GM21737 (cell line): ENCODE data around the gene IBA57.
"Not testable (repeated sequence)": the region's sequence is repeated elsewhere in the genome, so short reads cannot be mapped to it uniquely, and the experiment has no call there.

Experiments used
- ATAC-seq: cut with Tn5 transposase; IDR thresholded peaks from one replicate; pipeline ENCODE4 v1.9.1; 2021; ENCODE audit warnings: mild to moderate bottlenecking, moderate library complexity; ENCODE audit not compliant: unreplicated experiment

IBA57 gene

DNA sequence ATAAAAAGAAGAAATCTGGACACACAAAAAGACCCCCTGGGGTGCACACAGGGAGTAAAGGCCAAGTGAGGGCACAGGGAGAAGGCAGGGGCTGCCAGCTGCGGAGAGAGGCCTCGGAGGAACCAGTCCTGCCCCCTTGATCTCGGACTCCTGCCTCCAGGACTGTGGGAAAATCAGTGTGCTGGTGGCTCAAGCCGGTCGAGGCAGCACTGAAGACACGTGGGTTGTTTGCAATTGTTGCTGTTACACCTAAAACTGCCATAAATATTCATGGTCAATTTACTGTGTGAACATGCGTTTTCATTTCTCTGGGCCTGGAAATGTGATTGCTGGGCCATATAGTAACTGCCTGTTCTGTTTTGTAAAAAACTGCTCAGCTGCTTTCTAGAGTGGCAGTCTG, 18.5 kb downstream of the IBA57 start:
- ATAC-seq: no peak

DNA sequence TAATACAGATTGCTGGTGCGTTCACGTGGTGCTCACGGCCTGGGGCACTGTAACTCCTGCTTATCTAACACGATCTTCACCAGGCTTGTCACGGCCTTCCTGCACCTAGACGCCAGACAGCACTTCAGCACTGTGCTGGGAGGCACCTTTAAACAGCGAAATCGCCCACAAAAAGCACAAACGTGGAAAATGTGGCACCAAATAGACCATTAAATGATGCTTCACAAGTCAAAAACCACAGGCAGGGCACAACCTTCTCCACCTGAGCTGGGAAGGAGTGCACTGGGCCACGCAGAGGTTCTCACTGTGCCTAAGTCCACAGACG, 20.0 kb downstream of the IBA57 start:
- no peak for ATAC-seq

DNA sequence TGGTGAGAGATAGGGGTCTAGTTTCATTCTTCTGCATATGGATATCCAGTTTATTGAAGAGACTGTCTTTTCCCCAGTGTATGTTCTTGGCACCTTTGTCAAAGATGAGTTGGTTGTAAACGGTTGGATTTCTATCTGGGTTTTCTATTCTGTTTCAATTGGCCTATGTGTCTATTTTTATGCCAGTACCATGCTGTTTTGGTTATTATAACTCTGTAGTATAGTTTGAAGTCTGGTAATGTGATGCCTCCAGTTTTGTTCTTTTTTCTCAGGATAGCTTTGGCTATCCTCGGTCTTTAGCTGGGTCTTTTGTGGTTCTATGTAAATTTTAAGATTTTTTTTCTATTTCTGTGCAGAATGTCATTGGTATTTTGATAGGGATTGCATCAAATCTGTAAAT, 22.6 kb downstream of the IBA57 start:
- not testable (repeated sequence) for ATAC-seq

DNA sequence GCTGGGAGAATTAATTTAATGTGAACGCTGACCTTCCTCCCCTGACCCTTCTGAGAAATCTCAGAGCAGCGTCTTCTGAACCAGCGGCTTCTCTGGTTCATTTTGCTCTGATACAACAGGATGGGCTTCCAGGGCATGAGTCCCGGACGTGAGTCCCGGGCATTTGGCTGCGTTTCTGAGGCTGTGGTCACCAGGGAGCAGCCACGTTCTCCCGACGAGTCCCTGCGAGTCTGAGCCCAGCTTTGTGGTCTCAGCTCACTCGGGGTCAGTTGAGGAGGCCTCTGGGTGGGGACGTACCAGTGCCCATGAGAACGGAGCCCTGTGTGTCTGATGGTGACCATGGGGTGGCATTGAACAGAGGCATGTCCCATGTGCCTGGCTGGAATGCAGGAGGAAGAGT, 24.6 kb downstream of the IBA57 start:
- no peak for ATAC-seq

DNA sequence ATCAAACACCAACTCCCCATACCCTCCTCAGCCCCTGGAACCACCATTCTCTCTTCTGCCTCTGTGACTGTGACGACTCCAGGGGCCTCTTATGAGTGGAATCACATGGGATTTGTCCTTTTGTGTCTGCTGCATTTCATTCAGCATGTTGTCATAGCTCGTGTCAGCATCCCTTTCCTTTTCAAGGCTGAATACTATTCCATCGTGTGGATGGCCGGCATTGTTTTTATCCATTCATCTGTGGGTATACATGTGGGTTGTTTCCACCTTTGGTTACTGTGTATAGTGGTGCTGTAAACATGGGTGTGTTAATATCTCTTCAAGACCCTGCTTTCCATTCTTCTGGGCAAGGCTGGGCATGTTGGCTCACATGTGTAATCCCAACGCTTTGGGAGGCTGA, 25.2 kb downstream of the IBA57 start:
- ATAC-seq: no peak

DNA sequence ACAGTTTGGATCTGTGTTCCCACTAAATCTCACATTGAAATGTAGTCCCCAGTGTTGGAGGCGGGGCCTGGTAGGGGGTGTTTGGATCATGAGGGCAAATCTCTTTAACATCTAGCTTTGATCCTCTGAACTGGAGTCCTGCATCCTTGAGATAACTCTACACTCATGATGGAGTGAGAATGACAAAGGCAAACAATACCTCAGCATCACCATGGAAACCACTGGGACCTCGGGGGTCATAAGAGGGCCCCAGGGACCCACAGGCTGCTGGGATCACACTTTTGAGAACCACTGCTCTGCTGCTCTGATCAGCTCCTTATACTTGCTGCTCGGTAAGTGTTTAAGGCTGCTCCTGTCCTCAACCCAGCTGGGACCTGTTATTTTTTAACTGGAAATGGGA, 28.8 kb downstream of the IBA57 start:
- ATAC-seq: no peak

DNA sequence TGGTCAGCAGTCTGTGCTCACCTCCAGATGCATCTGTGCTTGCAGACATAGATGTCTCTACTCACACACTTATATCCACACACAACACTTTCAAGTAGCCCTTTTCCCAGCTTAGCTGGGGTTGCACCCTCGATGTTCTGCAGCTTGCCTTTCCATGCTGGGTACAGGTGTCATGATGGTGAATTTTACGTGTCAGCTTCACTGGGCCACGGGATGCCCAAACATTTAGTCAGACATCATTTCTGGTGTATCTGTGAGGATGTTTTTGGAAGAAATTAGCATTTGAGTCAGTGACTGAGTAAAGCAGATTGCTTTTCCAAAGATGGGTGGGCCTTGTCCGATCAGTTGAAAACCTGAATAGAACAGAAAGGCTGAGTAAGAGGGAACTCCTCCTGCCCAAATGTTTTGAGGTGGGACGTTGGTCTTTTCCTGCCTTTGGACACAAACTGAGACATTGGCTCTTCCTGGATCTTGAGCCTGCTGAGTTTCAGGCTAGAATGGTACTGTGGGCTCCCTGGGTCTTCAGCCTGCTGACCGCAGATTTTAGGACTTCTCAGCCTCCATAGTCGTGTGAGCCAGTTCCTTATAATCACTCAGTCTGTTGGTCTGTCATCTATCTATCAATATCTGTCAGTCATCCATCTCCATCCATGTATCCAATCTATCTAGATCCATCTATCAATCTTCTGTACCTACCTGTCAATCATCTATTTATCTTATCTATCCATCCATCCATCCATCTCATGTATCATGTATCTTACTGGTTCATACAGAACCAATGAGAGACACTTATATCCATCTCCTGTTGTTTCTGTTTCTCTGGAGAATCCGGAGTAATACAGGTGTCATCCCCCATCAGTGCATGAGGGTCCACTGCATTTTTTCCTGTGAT, 29.6 kb downstream of the IBA57 start:
- ATAC-seq: no peak

DNA sequence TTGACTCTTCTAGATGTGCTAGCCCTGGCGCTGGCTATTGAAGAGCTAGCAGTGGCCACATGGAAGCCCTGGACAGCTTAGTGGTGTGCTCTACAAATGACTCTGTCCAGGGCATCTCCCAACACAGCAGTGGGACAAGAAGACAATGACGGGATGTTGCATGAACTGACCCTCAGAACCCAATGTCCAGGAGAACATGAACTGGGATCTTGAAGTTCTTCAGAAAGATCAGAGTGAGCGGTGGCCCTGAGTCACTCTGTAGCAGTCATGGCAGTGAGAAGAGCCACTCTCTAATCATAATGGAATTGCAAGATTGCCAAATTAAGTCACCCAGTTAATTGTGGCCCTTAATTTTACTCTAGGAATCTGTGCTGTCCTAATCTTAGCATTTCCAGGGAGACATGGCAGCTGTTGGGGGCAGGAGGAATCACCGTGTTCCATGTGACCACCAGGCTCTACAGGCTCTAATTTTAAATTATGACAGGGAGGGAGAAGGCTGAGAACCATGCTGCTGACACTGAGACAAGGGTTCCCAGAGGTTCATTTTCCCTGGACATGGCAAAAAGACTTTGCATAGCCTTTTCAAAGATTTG, 32.0 kb downstream of the IBA57 start:
- ATAC-seq: no peak

DNA sequence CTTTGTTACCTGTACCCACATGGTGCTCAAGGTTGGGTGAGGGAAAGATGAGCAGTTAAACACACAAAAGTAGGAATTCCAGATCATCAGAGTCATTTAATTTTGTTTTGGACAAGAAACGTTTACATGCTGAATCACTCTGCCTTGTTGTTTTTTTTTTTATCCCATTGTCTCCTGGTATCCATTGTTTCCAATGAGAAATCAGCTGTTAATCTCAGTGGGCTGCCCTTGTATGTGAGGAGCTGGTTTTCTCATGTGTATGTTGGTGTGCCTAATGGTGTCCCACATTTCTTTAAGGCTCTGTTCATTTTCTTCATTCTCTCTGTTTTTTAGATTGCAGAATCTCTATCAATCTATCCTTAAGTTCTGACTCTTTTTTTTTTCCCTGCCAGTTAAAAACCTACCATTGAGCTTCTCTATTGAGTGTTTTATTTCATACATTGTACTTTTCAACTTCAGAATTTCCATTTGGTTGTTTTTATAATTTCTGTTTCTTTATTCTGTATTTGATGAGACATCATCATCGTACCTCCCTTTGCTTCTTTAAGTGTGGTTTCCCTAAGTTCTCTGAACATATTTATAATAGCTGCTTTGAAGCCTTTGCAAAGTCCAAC, 33.5 kb downstream of the IBA57 start:
- no peak for ATAC-seq

DNA sequence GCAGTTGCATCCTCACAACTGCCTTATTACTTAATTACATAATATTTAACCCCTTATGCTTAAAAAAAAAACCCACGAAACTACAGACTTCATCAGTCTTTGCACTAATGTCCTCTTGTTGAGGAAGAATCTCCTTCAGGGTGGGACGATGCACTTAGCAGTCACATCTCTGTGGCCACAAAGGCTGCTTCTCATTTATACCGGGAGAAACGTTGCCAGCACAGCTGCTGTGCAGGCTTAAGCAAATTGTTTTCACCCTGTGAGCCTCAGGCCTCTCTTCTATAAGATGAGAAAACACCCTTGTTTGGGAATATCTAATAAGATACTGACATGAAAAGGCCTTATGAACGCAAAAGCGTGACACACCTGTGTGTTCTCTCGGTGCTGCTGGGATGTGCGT, 39.4 kb downstream of the IBA57 start:
- ATAC-seq: no peak

DNA sequence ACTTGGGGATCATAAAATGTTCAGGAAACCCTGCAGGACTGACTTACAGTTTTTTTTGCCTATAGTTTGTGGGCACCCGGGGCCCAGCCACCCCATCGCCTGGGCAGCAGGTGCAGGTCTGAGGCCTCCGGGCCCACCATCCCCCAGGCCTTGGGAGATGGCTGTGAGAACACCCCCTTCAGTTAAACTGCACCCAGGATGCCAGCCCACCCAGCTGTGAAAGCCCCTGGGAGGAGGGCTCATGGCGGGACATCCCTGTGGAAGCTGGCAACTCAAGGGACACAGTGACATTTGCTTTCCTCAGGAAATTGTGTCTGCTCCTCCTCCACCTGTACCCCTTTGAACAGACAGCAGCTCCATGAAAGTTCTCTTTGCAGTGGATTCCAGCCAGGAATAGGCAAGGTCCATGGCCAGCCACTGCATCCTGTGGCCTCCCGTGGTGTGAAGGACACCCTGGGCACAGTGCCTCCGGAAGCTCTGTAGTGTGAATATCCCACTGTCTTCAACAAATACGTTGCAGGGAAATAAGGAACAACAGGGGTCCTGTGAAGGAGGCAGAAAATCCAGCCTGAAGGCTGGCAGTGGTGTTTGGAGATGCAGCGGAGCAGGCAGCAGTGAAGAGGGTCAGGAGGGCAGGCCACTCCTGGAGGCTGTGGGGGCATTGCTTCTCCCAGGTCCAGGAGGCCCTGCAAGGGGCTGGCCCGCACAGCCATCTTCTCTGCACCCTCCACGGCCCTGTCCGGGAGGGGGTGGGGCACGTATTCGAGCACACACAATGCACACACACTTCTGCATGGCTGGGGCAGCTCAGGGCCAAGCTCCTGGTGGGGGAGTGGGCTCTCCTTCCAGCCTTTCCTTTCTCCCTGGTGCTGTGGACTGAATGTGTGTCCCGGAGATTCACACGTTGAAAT, 40.2 kb downstream of the IBA57 start:
- ATAC-seq: no peak

DNA sequence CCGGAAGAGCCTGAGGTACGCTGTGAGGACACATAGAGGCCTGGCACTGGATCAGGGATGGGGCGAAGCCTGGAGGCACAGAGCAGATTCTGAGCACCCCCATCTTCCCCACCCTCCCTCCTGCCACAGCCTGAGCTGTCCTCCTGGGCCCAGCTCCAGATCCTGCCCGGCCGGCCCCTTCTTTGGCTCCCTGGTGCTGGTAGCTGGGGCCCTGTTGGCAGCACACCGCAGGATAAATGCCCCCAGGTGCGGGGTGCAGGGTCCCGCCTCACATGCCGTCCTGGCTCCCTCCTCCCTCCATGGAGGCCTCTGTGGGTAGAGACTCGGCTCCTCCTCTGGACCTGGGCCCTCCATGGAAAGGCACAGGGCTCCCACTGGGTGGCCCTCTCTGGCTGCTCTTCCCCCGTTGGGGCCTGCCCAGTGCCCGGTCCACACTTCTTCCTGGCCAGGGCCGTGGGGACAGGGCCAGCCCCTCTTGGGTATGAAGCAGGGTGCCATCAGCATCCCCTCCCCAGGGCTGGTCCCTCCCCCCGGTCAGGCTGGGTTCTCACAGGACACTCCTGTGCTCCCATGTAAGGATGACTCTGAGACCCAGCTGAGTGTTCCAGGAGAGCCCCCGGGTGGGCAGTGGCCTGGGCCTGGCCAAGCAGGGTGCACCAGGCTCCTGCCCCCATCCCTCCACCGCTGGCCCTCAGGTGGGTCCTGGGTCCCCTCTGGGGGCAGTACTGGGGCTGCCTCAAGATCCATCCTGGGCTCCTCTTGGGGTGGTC, 41.2 kb downstream of the IBA57 start:
- ATAC-seq: no peak

DNA sequence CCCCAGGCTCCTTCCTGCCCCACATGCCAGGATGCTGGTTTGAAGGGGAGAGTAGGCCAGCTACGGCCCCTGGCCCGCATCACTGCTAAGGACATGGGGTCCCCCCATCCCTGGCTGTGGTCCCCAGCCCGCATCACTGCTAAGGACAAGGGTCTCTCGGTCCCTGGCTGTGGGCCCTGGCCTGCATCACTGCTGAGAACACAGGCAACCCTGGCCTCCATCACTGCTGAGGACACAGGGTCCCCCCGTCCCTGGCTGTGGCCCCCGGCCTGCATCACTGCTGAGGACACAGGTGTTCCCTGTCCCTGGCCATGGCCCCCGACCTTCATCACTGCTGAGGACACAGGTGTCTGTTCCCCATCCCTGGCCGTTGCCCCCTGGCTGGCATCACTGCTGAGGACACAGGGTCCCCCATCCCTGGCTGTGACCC, 41.8 kb downstream of the IBA57 start:
- no peak for ATAC-seq

DNA sequence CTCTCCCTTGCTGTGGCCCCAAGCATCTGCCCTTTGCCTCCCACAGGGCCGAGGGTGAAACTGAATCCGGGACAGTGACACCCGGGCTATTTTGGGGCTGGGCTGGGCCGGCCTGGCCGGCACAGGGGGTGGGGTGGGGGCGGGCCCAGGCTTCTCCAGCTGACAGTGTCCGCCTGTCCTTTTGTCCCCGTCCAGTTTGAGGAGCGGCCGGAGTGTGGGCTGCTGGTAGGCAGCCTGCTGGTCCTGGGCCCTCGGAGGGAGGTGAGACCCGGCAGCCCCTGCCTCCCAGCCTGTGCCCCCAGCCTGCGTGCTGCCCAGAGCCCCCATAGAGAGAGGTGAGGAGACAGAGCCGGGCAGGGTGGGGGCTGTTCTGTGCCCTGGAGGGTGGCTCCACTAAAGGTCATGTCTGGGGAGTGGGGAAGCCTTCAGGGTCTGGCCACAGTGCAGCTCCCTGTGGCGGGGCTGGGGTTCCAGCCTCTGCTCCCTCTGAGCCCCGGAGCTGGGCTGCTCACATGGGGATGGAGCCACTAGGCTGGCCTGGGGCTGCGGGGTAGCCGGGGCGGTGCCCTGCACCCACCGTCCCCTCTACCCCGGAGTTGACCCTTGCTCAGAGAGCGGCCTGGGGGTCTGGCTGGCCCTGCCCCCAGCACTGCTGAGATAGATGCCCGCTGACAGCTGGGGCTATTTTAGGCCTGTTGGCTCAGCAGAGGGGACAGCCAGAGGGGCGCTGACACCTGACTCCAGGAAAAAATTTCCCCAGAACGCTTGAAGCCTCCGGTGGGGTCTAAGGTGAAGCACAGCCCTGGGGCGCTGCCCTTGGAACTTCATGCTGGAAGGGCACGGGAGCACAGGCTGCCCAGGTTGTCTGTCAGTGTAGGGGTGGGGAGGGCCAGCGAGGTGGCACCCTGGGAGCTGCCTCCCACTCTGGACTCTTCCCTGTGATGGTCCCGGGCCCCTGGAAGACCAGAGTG, 42.5 kb downstream of the IBA57 start, which contains the start of gene OBSCN:
TSS of gene OBSCN (plus strand) at position 194 of the 971 bp plus-strand sequence. CDS start 3,740 bp downstream, outside the sequence.
- ATAC-seq: no peak

DNA sequence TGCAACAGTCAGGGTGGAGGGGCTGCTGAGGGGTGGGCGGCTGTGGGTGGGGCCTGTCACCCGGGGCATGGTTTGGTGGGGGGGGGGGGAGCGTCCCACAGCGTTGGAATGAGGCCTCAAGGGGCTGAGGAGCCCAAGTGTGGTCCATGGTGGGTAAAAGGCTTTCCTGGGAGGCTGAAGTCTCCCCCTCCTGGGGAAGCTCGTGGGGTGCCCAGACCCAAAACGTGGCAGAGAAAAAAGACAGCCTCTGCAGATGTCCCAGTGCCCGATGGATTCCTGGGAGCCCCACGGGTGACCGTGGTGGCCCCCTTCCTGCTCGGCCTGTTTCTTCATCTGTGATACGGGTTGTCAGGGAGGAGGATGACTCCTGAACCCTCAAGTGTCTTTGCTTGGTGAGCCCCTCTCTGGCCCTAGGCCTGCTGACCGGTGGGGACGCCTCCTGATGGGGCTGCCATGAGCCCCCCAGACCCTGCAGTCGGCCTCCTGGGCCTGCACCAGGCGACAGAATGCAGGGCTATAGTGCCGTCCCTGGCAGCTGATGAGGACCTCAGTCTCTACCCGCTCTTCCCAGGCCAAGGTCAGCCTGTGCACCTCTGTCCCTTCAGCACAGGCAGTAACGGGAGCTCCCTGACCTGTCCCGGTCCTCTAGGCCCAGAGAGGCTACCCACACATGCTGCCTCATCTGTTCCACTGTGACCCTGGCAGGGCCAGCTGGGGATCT, 43.4 kb downstream of the IBA57 start:
- no peak for ATAC-seq

DNA sequence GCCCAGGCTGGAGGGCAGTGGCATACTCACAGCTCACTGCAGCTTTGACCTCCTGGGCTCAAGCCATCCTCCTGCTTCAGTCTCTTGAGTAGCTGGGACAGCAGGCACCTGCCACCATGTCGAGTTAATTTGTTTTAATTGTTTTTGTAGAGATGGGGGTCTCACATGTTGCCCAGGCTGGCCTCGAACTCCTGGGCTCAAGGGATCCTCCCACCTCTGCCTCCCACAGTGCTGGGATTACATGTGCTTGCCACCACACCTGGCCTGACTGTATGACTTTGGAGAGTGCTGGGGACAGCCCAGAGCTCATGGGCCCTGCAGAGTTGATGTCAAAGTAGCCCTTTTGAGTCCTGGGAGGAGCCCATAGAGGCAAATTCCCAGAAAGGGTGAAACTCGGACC, 44.1 kb downstream of the IBA57 start:
- no peak for ATAC-seq

DNA sequence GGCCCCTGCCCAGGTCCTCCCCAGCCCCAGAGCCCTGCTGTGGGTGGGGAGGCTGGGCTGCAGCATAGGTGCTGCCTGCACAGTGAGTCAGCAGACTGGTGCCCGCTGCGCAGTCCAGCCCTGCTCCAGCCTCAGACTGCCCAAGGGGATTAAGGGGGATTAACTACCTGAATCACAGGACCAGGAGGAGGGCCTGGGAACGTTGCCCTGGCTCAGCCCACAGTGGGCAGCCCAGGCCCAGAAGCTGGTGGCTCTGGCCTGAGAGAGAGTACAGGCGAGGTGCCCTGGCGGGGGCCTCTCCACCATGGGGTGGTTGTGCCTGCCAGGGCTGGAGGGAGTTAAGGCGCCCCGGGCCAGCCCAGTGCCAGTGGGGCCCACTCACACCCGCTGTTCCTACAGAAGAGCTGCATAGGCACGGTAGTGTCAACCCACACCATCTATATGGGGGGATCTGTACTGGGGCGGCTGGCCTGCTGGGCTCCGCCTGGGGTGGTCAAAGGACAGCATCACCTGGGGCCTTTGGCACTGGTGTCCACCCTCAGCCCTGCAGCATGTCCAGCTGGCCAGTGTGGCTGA, 44.6 kb downstream of the IBA57 start:
- ATAC-seq: no peak
